HG03064 (cell line): Measurements from ENCODE around the gene PANK4.

ENCODE experiments used
- ATAC-seq: cut with Tn5 transposase; IDR thresholded peaks from one replicate; pipeline ENCODE4 v1.9.1; 2021; ENCODE audit warnings: low read depth; ENCODE audit not compliant: unreplicated experiment

Gene PANK4

DNA sequence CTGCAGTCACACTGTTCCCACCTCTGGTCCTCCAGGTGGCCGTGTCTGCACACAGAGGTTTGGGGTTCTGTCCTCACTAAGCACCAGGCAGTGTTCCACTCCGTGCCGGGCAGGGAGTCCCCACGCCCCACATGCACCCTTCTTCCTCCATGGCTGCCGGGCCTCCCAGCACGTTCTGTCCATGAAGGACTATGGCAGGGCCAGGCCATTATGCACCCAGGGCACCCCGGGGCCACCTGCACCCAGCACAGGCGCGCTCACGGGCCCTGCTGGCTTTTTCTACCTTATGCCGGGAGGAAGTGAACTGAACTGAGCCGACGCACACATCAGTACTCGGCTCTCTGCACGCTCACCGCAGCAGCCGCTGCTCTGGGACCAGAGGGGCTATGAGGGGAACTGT lies 10.3 kb downstream of the PANK4 start:
- ATAC-seq: no peak

DNA sequence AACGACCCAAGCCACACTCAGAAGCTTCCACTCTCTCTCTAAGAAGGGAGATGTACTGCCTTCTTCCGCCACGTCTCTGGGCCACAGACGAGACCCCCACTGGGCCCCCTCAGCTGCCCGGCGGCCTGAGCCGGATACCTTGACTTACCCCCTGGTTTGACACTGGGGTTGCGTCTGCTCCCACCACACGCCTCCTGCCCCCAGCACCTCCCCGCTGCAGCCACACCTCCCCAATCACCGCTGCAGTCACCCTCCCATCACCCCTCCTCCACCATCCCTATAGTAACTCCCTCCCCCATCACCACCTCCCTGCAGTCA lies 10.7 kb downstream of the PANK4 start:
- ATAC-seq: no peak

DNA sequence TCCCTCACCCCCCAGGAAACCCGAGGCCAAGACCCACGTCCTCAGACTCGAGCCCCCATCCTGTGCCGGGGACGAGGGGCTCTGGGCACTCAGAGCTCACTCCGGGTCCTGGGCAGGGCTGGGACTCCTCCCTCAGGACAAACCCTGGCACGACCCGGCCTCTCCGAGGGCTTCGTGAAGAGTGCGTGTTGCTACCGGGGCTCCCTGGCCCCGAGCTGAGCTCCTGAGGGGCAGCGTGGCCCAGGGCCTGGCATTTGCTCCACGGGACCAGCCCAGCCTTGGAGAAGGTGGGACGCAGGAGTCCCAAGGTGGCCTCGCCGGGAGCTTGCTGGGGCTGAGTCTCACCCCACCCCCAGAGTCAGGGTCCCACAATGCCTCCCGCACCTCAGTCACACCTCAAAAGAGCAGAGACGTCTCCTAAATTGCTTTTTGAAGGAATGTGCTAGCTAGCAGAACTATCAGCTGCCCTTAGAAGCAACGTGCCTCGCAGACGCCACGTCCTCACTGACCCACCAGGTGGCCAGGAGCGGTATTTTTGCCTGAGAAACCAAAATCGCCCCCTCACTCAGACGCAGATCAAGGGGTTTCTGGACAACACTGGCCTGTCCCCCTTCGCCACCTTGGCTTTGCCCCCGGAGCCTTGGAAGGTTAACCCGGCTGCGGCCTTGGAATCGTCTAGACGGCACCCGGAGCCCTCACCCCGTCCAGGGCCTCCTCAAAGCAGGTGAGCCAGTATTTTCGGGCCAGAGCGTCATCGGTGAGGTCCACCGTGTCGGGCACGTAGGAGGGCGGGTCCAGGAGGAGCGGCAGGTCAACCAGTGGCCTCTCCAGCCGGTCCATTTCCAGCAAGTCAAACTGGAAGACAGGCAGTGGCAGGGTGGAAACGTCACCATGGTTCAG lies 11.3 kb downstream of the PANK4 start:
- ATAC-seq: no peak

DNA sequence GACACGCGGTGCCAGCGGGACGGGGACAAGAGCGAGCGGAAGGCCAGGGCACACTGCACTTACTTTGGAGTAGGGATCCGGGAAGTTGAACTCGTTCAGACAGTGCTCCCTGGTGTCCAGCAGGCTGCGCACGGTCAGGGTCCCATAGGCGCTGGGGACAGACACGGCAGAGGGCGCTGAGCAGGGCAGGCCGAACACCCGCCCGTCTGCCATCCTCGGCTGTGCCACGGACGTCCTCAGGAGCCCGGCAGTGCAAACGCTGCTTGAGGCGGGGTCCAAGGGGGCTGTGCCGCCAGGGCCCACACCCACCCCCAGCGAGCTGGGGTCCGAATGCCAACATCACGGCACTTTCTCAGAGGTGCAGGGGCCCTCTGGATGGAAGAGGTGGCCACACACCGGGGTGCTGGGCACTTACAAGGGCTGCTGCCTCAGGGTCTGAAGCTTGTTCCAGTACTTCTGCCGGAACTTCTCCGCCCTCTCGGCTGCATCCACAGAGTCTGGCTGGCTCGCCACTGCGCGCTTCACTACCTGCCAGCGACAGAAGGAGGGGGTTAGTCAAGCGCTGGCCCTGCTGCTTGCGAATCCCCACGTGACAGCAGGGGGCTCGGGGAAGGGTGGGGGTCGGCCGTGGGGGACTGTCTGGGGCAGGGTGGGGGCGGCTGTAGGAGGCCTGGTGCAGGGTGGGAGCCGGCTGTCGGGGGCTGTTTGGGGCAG lies 12.3 kb downstream of the PANK4 start:
- no peak for ATAC-seq

DNA sequence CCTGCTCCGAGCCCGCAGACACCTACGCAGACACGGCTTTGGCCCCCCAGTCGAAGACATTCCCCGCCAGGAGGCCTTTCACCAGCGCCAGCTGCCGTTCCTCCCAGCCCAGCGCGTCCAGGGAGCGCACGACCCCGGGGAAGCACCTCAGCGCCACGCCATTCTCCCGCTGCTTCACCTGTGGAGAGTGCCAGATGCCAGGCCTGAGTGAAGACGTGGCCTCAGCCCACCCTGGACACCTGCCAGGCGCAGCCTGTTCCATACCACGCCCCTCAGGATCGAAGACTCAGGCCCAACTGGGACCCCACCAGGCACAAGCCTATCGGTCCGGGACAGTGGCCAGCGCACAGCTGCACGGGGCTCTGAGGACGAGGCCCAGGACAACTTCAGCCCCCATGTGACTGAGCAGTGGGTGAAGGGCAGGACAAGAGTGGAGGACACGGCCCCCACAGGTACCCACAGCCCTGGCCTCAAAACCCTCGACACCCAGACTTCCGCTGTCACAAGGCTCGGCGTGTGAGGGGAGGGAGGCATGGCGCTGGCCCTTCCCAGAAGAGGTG lies 13.5 kb downstream of the PANK4 start:
- no peak for ATAC-seq

DNA sequence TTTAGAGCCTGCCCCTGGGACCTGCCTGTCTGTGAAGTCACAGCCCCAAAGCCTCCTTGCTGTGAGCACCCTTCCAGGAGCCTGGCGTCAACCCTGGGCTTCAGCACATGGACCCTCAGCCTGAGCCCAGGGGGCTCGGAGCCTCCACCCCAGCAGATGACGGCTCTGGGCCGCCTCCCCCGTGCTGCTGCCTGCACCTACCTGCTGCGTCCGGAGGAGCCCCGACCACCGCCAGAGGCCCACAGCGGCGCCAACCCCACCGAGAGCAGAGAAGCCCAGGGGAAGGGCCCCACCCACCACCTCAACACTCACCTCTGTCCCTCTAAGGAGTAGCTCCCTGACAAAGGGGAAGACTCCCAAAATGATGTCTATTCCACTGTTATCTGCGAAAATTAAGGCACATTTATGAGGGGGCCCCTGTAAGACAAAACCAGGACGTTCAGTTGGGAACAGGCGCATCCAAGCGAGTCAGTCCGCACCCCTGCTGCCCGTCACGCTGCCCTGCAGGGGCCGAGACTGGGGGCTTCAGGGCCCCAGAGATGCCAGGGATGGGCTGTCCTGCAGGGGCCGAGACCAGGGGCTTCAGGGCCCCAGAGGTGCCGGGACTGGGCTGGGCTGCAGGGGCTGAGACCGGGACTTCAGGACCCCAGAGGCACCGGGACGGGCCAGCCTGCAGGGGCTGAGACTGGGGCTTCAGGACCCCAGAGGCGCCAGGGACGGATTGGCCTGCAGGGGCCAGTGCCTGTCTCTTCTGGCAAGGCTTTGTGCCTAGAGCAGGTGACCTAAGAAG lies 15.8 kb downstream of the PANK4 start:
- ATAC-seq: no peak

DNA sequence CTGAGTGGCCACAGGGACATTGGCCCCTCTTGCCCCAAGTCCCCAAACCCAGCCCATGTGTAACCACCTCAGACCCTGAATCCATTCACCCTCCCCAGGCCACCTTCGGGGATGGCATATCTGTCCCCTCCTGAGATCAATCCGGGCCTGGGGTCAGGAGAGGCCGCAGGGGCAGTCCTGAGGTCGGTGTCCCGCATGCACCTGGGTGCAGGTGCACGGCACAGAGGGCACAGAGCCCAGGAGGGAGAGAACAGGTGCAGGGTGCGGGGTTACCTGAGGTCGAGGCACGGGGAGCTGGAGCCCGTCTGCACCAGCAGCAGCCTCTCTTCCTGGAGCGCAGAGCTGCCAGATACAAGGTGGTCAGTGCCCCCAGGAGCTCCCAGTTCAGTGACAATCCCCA lies 16.8 kb downstream of the PANK4 start:
- ATAC-seq: no peak

DNA sequence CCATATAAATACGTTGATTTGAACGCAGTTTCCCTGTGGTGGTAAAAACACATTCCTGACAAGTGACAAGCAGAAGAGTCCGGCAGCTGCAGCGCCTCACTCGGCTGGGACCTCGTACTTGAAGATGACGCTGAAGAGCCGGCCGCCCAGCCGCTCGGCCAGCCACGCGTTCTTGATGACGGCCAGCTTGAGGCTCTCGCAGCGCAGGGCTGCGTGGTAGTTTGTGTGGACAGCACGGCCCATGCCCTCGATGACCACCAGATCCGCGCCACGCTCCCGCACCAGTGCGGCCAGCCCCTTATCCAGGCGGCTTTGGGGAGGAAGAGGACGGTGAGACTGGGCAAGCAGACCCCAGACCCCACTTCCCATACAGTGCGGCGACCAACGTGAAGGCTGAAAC lies 17.6 kb downstream of the PANK4 start:
- ATAC-seq: no peak

DNA sequence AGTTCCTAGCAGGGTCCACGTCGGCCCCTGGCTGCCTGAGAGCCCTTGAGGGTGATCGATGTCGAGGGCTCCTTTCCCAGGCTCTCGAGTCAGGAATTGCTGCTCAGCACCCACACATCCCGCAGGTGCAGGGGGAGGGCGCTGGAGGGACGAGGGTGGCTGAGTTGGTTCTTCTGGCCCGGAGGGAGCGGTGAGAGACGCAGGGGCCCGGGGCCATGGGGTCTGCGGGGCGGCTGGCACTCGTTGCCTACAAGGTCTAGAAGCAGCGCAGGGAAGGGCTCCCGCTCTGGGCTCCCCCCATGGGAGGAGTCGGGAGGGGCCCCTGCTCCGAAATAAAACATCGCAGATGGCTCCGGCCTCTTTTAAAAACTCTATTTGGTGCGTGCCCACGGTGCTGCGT lies 18.2 kb downstream of the PANK4 start:
- no peak for ATAC-seq

DNA sequence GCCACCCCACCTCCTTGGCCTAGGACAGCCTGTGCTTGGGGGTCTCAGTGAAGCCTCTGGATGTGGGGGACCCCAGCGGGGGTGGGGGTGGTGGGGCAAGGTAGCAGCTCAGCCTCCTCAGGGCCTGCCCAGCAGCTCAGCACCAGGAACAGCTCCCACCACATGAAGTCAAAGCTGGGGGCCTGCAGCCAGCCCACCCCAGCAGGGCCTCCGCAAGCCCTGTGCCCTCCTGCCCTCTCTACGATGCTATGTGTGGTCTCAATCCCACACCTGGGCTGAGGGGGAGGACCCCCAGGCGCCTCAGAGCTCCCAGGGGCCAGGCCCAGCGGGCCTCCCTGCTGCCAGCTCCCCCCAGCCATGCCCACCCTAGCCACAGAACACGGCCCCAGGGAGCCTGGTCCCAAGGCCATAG lies 18.6 kb downstream of the PANK4 start:
- no peak for ATAC-seq

DNA sequence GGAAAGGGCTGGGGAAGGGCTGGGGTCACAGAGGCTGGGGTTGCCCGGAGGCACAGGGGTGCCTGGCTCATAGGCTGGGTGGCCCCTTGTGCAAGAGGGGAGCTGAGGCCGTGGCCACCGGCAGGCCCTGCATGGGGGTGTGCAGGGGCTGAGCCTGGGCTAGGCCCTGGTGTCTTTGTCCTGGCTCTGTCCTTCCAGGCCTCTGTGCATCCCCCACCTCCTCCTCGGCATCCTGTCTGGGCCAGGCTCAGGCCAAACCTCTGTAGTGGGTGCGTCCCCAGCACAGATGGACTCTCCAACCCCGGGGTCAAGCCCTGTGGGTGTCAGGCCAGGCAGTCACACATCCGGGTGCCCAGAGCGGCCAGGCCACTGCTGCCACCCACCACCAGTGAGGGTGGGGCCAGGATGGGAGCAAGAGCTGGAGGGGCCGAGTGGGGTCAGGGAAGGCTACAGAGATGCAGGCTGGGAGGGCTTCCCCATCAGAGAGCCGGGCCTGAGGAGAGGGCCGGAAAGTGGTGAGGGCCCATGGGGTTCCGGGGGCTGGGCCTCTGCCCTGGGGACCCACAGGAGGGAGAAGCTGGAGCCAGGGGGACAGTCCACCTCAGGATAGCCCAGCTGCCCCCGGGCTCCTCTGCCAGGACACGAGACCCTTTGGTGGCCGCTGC lies 19.4 kb downstream of the PANK4 start:
- no peak for ATAC-seq

DNA sequence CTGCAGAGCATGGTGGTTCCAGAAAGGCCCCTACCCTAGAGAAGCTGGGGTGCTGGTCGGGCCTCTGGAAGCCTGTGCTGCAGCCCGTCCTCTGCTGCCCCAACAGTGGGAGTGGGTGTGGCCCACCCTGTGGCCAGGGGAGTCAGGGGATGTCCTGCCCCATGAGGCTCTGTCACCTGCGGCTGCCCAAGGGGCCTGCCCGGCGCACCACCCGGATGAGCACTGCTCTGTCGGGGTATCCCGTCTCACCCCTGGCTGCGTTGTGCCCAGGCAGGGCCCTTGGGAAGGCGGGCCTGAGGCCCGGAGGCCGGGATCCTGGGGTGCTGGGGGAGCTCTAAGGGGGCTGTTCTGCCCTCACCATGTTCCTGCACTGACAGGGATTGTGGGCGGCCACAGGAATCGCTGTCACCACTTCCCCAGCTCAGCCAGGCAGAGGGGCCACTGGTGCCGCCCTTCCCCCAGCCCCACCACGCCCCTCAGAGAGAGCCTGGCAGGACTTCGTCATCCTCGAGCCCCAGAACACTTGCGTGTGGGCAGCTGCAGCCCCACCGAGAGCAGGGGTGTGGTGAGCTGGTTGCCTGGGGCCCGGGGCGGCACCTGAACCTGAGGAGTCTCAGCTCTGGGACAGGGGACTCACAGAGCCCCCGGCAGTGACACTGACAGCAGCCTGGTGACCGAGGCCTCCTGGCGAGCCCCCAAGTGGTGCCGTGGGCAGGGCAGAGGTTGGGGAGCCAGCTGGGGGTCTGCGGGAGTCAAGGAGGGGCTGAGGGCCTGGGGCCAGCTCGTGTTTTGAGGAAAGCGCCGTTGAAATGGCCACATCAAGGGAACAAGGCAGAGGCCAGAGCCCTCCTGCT lies 20.2 kb downstream of the PANK4 start:
- no peak for ATAC-seq

DNA sequence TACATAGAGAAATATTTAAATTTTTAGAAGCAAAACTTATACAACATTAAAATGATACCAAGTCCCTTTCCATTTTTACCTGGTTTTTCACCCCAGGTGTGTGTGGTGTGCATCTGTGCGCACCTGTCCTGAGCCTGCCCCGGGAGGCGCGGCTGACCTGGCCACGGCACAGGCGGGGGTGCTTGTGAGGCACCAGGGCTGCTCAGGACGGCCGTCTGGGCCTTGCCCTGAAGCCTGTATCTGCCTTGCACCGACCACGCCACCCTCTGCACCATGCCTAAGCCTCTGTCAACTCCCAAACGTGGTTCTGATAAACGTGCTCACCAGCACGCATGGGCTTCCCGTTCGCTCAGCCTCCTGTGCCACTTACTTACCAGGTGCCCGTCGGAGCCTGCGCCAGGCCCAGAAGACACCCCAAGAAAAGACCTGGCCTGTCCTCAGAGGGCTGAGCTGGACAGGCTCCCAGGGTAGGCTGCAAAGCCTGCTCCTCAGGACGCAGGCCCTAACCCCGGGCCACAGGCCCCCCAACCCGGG lies 20.9 kb downstream of the PANK4 start:
- ATAC-seq: no peak

DNA sequence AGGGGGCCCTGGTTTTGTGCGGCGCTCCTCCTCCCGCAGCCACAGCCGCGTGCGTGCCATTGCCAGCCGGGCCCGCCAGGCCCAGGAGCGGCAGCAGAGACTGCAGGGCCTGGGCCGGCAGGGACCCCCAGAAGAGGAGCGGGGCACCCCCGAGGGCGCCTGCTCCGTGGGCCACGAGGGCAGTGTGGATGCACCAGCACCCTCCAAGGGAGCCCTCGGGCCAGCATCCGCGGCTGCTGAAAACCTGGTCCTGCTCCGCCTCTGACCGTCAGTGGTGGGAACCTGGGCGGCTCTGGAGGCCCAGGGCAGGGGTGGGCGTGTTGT lies 21.5 kb downstream of the PANK4 start:
- no peak for ATAC-seq

DNA sequence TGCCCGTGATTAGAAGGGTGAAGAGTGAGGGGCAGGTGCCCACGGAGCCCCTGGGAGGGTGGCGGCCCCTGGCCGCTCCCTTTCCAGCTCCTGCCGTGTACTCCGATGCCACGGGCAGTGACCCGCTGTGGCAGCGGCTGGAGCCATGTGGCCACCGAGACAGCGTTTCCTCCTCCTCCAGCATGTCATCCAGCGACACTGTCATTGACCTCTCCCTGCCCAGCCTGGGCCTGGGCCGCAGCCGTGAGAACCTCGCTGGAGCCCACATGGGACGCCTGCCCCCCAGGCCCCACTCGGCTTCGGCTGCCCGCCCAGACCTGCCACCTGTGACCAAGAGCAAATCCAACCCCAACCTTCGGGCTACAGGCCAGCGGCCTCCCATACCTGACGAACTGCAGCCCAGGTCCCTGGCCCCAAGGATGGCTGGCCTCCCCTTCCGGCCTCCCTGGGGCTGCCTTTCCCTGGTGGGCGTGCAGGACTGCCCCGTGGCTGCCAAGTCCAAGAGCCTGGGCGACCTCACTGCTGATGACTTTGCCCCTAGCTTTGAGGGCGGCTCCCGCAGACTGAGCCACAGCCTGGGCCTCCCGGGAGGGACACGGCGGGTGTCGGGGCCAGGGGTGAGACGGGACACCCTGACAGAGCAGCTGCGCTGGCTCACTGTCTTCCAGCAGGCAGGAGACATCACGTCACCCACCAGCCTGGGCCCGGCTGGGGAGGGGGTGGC lies 22.0 kb downstream of the PANK4 start:
- ATAC-seq: no peak

DNA sequence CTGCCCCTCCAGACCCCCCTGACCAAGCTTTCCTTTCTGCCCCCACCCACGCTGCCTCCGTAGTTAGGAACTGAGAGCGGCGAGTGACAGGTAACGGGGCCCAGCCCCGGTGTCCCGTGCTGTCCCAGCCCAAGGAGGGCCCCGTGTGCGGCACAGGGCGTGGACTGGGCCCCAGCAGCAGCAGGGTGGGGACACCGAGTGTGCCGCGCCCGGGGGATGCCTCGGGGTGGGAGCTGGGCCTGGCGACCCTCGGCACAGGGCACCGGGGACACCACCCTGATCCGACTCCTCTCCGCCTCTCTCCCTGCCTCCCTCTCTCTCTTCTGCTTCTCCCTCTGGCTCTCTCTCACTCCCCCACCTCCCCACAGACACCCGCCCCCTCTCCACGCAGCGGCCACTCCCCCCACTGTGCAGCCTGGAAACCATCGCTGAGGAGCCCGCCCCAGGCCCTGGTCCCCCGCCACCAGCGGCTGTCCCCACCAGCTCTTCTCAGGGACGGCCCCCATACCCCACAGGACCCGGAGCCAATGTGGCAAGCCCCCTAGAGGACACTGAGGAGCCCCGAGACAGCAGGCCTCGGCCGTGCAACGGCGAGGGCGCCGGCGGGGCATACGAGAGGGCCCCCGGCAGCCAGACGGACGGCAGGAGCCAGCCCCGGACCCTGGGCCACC lies 22.7 kb downstream of the PANK4 start:
- no peak for ATAC-seq

DNA sequence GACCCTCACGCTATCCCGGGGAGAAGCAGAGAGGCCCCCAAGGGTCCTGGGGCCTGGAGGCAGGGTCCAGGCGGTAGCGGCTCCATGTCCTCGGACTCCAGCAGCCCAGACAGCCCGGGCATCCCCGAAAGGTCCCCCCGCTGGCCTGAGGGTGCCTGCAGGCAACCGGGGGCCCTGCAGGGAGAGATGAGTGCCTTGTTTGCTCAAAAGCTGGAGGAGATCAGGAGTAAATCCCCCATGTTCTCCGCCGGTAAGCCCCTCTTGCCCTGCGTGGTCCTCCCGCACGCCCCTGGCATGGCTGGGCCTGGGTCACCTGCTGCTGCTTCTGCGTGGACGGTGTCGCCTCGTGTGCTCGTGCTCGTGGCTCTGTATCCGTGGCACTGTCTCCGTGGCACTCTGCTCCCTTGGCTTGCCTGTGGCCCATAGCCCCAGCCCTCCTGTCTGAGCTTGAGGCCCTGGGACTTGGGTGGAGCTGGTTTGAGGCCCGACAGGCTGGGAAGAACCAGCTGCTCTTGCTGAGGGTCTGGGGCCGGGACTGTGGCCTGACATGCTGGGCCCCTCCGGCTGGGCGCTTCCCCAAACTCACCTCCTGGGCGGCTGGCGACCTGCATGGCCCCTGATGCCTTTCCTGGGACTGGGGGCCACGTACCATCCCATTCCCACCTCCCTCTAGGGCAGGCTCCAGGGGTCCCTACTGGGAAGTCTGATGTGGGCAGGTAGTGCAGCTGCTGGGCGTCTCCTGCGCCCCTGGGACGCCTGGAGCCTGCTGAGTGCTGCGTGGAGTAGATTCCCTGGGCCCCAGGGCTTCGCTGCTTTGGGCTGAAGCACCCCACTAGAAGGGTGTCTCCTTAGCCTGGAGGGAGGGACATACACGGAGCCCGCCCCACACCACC lies 23.5 kb downstream of the PANK4 start:
- ATAC-seq: no peak
